NOMO-1 treated with dmso at 0.1 percent for 144 hours (cell line): ENCODE data around the gene ANKS1A.
"Not testable (repeated sequence)": the region's sequence is repeated elsewhere in the genome, so short reads cannot be mapped to it uniquely, and the experiment has no call there.

Experiments
- DNase-seq: peaks from one replicate; lab custom pipeline; 2025; ENCODE audit not compliant: unreplicated experiment; lab: John Stamatoyannopoulos, UW

ANKS1A gene, protein sequence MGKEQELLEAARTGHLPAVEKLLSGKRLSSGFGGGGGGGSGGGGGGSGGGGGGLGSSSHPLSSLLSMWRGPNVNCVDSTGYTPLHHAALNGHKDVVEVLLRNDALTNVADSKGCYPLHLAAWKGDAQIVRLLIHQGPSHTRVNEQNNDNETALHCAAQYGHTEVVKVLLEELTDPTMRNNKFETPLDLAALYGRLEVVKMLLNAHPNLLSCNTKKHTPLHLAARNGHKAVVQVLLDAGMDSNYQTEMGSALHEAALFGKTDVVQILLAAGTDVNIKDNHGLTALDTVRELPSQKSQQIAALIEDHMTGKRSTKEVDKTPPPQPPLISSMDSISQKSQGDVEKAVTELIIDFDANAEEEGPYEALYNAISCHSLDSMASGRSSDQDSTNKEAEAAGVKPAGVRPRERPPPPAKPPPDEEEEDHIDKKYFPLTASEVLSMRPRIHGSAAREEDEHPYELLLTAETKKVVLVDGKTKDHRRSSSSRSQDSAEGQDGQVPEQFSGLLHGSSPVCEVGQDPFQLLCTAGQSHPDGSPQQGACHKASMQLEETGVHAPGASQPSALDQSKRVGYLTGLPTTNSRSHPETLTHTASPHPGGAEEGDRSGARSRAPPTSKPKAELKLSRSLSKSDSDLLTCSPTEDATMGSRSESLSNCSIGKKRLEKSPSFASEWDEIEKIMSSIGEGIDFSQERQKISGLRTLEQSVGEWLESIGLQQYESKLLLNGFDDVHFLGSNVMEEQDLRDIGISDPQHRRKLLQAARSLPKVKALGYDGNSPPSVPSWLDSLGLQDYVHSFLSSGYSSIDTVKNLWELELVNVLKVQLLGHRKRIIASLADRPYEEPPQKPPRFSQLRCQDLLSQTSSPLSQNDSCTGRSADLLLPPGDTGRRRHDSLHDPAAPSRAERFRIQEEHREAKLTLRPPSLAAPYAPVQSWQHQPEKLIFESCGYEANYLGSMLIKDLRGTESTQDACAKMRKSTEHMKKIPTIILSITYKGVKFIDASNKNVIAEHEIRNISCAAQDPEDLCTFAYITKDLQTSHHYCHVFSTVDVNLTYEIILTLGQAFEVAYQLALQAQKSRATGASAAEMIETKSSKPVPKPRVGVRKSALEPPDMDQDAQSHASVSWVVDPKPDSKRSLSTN

DNA sequence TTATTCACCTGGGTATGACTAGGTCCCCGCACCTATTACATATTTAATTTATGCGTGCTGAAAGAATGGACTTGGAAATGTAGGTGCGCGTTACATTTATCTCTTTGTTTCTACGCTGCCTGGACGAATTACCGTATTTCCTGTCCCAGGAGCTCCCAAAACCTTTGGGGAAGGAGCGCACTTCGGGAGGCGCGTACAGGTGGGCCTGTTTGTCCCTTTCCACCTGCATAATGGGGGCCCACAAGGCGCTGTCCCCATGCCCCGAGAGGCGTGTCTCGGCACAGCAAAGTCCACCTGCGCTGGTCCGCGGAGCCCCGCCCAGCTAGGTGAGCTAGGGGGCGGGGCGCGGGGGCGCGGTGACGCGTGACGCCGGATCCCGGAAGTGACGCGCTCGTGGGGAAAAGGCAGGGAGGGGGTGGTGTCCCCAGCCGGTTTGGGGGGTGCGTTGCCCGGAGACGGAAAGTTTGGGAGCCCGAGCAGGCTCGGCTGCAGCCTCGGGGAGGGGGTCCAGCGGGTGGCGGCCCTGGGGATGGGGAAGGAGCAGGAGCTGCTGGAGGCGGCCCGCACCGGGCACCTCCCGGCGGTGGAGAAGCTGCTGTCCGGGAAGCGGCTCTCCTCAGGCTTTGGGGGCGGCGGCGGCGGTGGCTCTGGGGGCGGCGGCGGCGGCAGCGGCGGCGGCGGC is at the start of gene ANKS1A:
Gene ANKS1A (plus strand): TSS at position 382 of the 682 bp plus-strand sequence. CDS start 148 bp downstream, at position 530.
- no peak for DNase-seq

DNA sequence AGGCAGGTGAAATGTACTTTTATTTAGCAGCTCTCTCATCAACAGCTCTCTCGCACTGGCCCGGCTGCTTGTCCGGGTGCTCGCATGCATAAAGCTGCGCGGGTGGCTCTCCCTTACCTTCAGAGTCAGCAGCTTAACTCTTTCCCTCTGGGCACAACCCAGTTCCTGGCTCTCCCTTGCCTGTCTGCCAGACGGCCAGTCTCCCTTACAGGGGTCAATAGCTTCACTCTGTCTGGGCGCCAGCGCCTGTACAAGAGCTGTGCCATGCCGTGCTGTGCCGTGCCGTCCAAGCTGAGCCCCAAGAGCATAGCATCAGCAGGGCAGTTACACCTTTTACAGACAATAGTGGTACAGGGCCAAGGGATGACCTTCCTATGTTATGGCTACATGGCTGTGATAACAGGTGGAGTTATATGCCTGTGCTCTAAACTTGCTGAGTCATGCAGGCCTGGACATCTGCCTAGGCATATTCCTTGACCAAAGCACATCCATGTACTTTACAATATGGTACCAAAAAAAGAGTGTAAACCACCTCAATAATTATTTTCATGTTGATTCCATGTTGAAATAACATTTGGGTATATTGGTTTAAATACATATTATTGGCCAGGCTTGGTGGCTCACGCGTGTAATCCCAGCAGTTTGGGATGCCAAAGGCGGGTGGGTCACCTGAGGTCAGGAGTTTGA is 49.2 kb upstream of the ANKS1A start:
- DNase-seq, result no peak

DNA sequence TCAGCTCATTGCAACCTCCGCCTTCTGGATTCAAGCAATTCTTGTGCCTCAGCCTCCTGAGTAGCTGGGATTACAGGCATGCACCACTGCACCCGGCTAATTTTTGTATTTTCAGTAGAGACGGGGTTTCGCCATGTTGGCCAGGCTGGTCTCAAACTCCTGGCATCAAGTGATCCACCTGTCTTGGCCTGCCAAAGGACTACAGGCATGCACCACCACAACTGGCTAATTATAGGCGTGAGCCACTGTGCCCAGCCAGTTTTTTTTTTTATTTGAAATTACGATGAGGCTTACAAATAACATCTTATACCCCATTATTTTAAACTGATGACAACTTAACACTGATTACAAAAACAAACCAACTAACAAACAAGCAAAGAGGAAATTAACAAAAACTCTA is 40.0 kb upstream of the ANKS1A start:
- DNase-seq, result not testable (repeated sequence)

DNA sequence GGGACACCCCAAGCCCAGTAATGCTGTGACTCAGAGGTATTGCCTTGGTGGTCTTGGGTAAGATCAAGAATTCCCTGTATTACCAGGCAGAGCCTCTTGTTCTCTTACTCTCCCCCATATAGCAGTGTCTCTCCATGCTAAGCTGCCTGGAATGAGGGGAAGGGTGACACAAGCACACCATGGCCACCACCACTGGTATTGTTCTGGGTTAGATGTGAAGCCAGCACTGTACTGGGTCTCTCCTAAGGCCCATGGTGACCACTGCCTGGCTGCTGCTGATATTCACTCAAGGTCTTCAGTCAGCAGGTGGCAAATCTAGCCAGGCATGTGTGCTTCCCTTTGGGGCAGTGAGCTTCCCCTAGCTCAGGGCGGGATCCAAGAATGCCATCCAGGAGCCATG is 37.7 kb upstream of the ANKS1A start:
- no peak for DNase-seq

DNA sequence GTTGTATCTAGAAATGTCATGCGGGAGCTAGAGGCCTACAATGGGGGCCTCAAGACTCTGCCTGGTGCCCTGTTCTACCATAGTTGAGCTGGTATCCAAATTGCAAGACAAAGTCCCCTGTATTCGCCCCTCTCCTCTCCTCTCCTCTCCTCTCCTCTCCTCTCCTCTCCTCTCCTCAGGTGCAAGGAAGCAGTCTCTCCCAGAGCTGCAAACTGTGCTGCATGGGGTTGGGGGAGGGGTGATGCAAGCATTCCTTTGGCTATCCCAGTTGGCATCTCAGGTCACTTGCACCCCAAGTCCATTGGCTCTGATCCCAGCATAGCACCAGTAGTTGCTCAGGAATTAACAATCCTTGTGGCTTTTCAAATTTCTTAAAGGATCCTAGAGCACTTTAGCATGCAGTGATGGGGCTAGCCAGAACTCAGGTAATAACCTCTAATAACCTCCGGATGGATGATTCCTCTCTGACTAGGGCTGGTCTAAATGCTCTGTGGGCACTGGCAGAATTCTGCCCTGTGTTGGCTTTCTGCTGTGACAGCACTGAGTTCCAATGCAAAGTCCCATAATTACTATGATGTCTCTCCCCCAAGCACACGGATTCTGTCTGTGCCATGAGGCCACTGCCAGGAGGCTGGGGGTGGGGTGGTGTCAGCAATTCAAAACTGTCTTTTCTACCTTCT is 36.5 kb upstream of the ANKS1A start:
- no peak for DNase-seq

DNA sequence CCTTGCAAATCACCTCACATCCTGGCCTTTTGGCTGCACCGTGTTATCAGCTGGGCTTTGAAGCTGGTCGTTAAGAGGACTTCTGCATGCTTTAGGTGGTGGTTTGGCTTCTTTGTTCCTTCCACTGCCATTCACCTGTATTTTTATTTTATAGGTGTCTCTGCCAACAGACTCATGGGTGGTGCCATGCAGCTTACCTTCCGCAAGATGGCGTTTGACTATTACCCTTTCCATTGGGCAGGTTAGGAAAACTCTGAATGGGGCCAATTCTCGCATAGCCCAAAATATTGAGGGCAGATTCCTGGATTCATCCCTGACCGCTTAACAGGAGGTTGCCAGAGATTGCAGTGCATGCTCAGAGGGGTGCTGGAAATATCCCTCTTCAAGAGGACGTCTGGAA is 33.6 kb upstream of the ANKS1A start:
- DNase-seq, result no peak

DNA sequence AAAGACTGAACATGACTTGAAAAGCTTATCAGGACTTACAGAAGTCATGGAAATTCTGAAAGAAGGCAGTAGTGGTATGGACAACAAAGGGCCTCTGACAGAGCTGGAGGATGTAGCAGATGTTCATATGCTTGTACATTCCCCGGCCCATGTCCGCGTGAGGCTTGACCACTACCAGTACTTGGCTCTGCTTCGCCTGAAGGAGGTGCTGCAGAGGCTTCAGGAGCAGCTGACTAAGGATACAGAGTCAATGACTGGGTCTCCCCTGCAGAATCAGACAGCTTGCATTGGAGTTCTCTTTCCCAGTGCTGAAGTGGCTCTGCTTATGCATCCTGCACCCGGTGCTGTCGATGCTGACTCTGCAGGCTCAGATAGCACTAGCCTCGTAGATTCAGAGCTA is 30.4 kb upstream of the ANKS1A start:
- no peak for DNase-seq

DNA sequence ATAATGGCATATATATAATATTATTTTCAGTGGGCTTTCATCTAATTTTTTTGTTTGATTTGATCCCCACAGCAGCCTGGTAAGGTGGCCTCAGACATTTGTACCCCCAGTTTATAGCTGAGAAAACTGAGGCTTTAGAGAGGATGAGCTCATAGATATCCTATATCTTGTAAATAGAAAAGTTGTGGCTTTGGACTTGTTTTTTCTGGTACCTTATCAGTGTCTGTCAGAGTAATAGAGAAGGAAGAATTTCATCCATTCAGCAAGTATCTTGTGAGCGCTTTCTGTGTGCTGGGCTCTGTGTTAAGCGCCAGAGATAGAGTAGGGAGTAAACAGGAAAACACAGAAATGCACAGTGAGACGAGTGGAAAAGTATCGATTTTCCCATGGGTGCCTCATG is 29.1 kb upstream of the ANKS1A start:
- no peak for DNase-seq

DNA sequence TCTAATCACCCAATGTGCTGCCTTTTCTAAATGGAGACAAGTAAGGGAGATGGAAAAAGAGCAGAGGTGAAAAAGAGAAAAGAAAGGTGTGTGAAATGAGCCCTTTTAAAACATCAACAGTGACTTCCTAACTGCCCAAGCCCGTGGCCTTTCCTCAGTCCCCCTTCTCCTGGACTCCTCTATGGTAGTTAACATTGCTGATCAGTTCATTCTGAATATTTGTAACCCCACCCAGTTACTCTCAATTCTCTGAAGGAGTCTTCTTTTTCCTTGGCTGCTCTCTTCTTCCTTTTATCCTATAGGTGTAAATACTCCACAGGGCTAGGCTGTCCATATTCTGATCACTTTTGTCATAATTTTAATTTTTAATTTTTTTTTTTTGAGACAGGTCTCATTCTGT is 28.3 kb upstream of the ANKS1A start:
- DNase-seq, result no peak

DNA sequence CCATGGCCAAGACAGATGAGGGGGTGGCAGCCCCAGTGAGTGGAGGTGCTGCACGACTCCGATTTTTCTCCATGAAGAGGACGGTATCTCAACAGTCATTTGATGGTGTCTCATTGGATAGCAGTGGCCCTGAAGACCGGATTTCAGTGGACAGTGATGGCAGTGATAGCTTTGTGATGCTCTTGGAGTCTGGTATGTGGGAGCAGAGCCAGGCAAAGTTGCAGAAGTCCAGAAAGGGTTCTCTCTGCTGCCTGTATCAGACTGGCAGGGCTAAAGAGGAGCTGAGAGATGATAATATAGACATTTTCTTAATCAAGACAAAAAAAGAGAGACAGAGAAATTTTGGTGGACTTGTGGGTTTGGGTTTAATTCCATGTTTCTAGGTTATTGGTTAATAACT is 25.0 kb upstream of the ANKS1A start:
- no peak for DNase-seq

DNA sequence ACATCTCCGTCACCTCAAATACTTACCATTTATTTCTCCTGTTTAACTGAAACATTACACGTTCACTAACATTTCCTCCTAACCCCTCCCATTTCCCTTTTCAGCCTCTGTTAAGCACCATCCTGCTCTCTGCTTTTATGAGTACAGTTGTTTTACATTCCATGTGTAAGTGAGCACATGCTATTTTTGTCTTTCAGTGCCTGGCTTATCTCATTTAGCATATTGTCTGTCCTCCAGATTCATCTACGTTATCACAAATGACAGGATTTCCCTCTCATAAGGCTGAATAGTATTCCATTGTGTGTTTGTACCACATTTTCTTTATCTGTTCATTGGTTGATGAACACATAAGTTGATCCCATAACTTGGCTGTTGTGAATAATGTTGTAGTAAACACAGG is 23.9 kb upstream of the ANKS1A start:
- DNase-seq, result no peak

DNA sequence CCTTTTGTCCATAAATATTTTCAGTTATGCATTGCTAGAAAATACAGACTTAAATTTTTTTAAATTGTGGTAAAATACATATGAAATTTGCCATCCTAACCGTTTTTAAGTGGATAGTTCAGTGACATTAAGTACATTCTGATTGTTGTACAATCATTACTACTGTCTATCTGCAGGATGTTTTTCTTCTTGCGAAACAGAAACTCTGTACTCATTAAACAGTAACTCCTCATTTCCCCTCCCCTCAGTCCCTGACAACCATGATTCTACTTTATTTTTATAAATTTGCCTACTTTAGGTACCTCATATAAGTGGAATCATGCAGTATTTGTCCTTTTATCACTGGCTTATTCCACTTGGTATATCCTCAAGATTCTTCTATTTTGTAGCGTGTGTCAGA is 22.5 kb upstream of the ANKS1A start:
- DNase-seq, result no peak

DNA sequence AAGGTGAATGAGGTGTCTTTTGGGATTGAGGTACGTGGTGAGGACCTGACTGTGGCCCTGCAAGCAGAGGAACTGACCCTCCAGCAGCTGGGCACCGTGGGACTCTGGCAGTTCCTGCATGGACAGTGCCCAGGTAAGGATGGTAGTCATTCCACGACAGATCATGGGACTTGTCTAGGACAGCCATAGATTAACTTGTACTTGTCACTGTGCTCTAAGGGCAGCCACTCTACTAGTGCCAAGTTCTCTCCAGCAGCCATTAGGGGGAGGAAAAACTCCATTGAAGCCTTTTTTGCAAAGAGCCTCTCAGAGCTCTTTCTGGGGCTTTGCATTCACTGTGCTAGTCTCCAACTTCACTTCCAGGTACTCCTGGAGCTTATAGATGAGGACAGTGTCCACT is 21.6 kb upstream of the ANKS1A start:
- DNase-seq, result no peak

DNA sequence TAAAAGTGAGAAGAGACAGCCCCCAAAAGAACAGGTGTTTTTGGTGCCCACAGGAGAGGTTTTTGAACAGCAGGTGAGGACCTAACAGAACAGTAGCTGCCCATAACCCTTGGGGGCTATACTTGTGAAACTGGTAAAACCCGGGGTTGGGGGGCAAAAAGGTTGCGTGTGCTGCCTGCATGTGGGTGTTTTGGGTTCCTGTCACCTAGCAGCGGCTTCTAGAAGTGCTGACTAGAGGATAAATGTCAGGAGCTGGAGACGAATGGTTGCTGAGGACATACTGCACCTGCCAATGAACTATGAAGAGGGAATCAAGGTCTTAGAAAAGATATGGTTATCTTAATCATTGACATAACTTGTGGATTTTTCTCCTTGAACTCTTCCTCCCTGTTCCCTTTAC is 17.2 kb upstream of the ANKS1A start:
- no peak for DNase-seq

DNA sequence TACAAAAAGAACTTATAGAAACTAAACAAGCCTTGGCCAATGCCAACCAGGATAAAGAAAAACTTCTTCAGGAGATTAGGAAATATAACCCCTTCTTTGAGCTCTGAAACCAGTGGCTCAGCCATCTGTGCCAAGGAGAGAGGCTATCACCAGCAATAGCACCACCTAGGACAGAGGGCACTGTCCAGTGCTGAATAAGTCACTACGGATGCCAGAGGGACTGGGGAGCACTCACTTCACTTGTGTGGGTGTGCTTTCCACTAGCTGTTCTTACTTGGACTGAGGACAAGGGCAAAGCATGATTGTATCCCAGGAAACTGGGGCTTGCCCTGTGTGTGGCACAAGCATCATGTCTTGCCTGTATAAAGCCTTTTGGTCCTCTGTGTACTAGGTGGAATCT is 16.7 kb upstream of the ANKS1A start:
- no peak for DNase-seq

DNA sequence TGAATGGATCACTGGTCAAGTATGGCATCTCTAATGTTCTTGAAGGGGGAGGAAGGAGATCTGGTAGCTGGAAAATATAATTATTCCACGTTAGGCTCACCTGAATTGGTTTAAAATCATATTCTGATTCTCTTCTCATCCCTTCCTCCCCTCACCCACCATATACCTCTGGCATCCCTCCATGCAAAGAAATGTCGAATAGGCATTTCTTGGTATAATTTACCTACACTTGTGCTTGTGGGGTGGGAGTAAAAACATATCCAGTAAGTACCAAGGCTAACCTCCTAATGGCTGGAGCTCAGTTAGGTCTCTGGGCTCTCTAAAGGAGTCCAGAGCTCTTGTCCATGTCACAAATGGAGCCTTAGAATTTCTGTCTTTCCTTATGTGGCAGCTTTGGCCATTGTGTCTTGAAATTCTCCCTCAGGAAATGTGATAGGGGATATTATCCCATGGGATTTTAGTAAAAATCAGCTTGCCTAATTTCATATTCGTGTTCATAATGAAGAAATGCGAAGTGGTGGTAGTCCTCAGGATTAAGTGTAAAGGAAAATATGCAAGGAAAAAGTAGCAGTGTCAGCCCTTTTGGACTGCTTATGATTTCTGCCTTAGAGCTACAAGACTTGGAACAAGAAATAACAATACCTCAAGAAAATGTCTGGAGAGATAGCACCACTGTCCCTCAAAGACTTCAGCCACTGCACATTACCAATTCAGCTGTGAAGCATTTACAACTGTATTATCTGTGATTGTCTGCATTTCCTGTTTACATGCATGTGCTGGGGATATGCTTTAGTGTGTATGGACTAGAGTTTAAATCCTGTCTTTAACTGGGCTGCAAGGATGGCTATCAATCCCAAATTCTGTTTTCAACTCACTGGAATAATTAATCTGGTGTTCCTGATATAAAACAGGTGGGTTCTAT is 13.5 kb upstream of the ANKS1A start:
- no peak for DNase-seq

DNA sequence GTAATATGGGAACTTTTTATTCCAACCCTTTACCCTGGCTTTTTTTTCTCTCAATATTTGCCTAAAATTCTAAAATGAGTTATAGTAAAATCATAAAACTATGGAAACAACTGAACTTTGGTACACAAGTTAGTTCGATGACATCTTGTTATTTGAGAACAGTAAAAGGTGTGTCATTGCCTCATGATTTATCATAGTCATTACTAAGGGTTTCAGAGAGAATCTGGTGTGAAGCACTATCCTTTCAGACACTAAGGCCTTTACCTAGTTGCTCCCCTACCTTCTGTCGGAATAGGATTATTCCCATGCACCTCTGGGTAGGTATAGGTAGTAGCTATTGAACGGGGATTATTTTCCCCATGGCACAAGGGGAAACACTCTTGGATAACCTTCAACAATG is 12.6 kb upstream of the ANKS1A start:
- DNase-seq, result no peak

DNA sequence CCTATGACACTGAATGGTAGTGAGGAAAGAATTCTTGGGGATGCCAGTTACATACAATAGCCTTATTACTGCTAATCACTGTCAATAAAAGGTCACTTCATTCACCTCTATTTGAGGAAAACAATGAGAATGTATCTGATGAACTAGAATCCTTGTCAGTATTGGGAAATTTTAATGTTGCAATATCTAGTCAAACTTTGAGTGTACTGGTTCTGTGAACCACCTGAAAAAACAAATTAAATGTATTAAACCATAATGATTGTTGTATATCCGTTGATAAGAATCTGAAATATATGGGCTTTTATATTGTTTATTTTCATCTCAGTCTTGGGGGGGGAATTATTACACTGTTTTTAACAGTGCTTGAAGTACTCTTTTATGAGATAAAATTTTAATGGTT is 11.8 kb upstream of the ANKS1A start:
- DNase-seq, result no peak

DNA sequence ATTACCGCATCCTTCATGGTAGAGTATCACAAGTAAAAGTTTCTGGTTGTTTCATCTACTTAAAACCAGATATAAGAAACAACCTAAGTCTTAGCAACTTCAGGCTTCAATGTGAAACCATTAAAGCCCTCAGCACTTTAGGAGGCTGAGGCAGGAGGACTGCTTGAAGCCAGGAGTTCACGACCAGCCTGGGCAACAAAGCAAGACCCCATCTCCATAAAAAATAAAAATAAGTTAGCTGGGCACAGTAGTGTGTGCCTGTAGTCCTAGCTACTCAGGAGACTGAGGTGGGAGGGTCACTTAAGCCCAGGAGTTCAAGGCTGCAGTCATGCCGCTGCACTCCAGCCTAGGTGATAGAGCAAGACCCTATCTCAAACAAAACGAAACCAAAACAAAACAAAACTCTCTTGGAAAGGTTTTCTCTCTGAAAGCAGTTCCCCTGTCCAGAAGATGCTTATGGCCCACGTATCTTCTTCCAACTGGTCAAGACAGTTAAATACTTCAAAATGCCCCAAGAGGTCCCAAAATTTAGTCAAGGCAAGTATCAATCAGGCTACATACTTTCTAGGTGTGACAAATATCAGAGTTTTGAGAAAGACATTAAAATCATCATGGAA is 11.1 kb upstream of the ANKS1A start:
- no peak for DNase-seq
